H9 (cell line): ENCODE data around the gene VSTM4. TPM values are rescaled to one million over a fixed set of nuclear protein-coding genes. Genes with fewer than 3 reads are reported as not detected.

Experiments
- DNase-seq: peaks from one replicate; pipeline ENCODE4 v3.0.0-alpha.2; 2017
- H2AFZ ChIP-seq: one replicate; pipeline ENCODE4 v1.6.1; 2013; ENCODE audit warnings: mild to moderate bottlenecking, low read length, control low read depth, moderate library complexity
- H2AK5ac ChIP-seq: 2 replicates; pipeline ENCODE4 v1.6.1; 2013; ENCODE audit warnings: low read length, control low read depth, mixed read lengths; ENCODE audit not compliant: insufficient read length
- H2BK120ac ChIP-seq: one replicate; pipeline ENCODE4 v1.6.1; 2013; ENCODE audit warnings: low read depth, mild to moderate bottlenecking, low read length, control low read depth, inconsistent platforms; ENCODE audit not compliant: poor library complexity, severe bottlenecking
- H2BK12ac ChIP-seq: 2 replicates; pipeline ENCODE4 v1.6.1; 2013; ENCODE audit warnings: low read length, control low read depth, mixed read lengths, low read depth; ENCODE audit not compliant: insufficient read length
- H2BK15ac ChIP-seq: 2 replicates; pipeline ENCODE4 v1.6.1; 2013; ENCODE audit warnings: low read depth, low read length, control low read depth
- H2BK20ac ChIP-seq: one replicate; pipeline ENCODE4 v1.6.1; 2013; ENCODE audit warnings: low read depth, mild to moderate bottlenecking, low read length, control low read depth, inconsistent platforms; ENCODE audit not compliant: poor library complexity, severe bottlenecking
- H2BK5ac ChIP-seq: 2 replicates; pipeline ENCODE4 v1.6.1; 2013; ENCODE audit warnings: low read length, control low read depth, mixed read lengths; ENCODE audit not compliant: insufficient read length
- H3K14ac ChIP-seq: 2 replicates; pipeline ENCODE4 v1.6.1; 2013; ENCODE audit warnings: low read length, control low read depth; ENCODE audit not compliant: insufficient read depth
- H3K18ac ChIP-seq: 2 replicates; pipeline ENCODE4 v1.6.1; 2013; ENCODE audit warnings: low read depth, mild to moderate bottlenecking, mixed read lengths, low read length, control low read depth; ENCODE audit not compliant: insufficient read length
- H3K23ac ChIP-seq: 2 replicates; pipeline ENCODE4 v1.6.1; 2013; ENCODE audit warnings: low read length, control low read depth, mixed read lengths, low read depth; ENCODE audit not compliant: insufficient read length
- H3K23me2 ChIP-seq: 2 replicates; pipeline ENCODE4 v1.6.1; 2013; ENCODE audit warnings: low read depth, mild to moderate bottlenecking, mixed read lengths, low read length, control low read depth; ENCODE audit not compliant: insufficient read length, poor library complexity, severe bottlenecking
- H3K27ac ChIP-seq: 2 replicates; pipeline ENCODE4 v1.5.1; 2013; ENCODE audit warnings: low read length, control low read depth, mixed read lengths, low read depth; ENCODE audit not compliant: insufficient read length
- H3K27me3 ChIP-seq: 2 replicates; pipeline ENCODE4 v1.6.1; 2013; ENCODE audit warnings: low read length, control low read depth, inconsistent platforms; ENCODE audit not compliant: insufficient read depth
- H3K4ac ChIP-seq: 2 replicates; pipeline ENCODE4 v1.6.1; 2013; ENCODE audit warnings: low read depth, mild to moderate bottlenecking, control low read depth, inconsistent platforms, low read length, moderate library complexity
- H3K4me1 ChIP-seq: 2 replicates; pipeline ENCODE4 v1.6.1; 2013; ENCODE audit warnings: low read length, control low read depth, inconsistent platforms; ENCODE audit not compliant: insufficient read depth
- H3K4me2 ChIP-seq: 2 replicates; pipeline ENCODE4 v1.6.1; 2013; ENCODE audit warnings: low read length, control low read depth, mixed read lengths; ENCODE audit not compliant: insufficient read length, insufficient read depth
- H3K56ac ChIP-seq: 2 replicates; pipeline ENCODE4 v1.6.1; 2013; ENCODE audit warnings: low read depth, mild to moderate bottlenecking, mixed read lengths, low read length, control low read depth; ENCODE audit not compliant: insufficient read length
- H3K79me1 ChIP-seq: 2 replicates; pipeline ENCODE4 v1.6.1; 2013; ENCODE audit warnings: low read depth, mild to moderate bottlenecking, moderate library complexity, low read length, control low read depth, inconsistent platforms; ENCODE audit not compliant: insufficient read depth, poor library complexity, severe bottlenecking
- H3K79me2 ChIP-seq: 2 replicates; pipeline ENCODE4 v1.6.1; 2013; ENCODE audit warnings: low read length, control low read depth, inconsistent platforms; ENCODE audit not compliant: insufficient read depth
- H3K9ac ChIP-seq: 2 replicates; pipeline ENCODE4 v1.6.1; 2013; ENCODE audit warnings: low read length, control low read depth, mixed read lengths; ENCODE audit not compliant: insufficient read length; ENCODE audit errors: extremely low read depth
- H3K9me3 ChIP-seq: one replicate; pipeline ENCODE4 v1.6.1; 2013; ENCODE audit warnings: low read depth, low read length, inconsistent platforms; ENCODE audit not compliant: control insufficient read depth
- H3T11ph ChIP-seq: one replicate; pipeline ENCODE4 v1.6.1; 2013; ENCODE audit warnings: mild to moderate bottlenecking, low read length, control low read depth, inconsistent platforms
- H4K20me1 ChIP-seq: one replicate; pipeline ENCODE4 v1.6.1; 2013; ENCODE audit not compliant: control insufficient read depth, insufficient read length, insufficient read depth
- H4K5ac ChIP-seq: 2 replicates; pipeline ENCODE4 v1.6.1; 2013; ENCODE audit warnings: low read depth, mild to moderate bottlenecking, mixed read lengths, low read length, control low read depth; ENCODE audit not compliant: insufficient read length
- H4K8ac ChIP-seq: replicated peaks from 2 replicates; pipeline ENCODE4 v1.6.1; 2013; ENCODE audit warnings: low read length, control low read depth, mixed read lengths, low read depth; ENCODE audit not compliant: insufficient read length
- H4K91ac ChIP-seq: 2 replicates; pipeline ENCODE4 v1.6.1; 2013; ENCODE audit warnings: low read depth, mild to moderate bottlenecking, moderate library complexity, mixed read lengths, low read length, control low read depth; ENCODE audit not compliant: insufficient read length
- H3K27ac Mint-ChIP-seq, 3 experiments: 2 replicates in 2 of 3; 3 replicates in 1 of 3; pipeline ENCODE4 v1.8.0; 2020 to 2021; ENCODE audit warnings: mixed read lengths in 3 of 3, mild to moderate bottlenecking in 1 of 3, moderate library complexity in 1 of 3
- H3K27me3 Mint-ChIP-seq: 2 replicates; pipeline ENCODE4 v1.8.0; 2021; ENCODE audit warnings: low read depth, mild to moderate bottlenecking, moderate library complexity, mixed read lengths
- H3K36me3 Mint-ChIP-seq, 3 experiments: 2 replicates in 2 of 3; 3 replicates in 1 of 3; pipeline ENCODE4 v1.8.0; 2020 to 2021; ENCODE audit warnings: low read depth in 3 of 3, mixed read lengths in 3 of 3; ENCODE audit not compliant: insufficient read depth in 1 of 3
- H3K4me1 Mint-ChIP-seq, 2 experiments: 2 replicates each; pipeline ENCODE4 v1.8.0; 2020; ENCODE audit warnings: mixed read lengths in 2 of 2
- H3K4me3 Mint-ChIP-seq, 2 experiments: 2 replicates in 1 of 2; 3 replicates in 1 of 2; pipeline ENCODE4 v1.8.0; 2020 to 2021; ENCODE audit warnings: mild to moderate bottlenecking in 2 of 2, mixed read lengths in 2 of 2, moderate library complexity in 1 of 2
- H3K9me3 Mint-ChIP-seq, 2 experiments: 2 replicates in 1 of 2; 3 replicates in 1 of 2; pipeline ENCODE4 v1.8.0; 2020; ENCODE audit warnings: mild to moderate bottlenecking in 2 of 2, mixed read lengths in 2 of 2, moderate library complexity in 1 of 2
- CTCF ChIP-seq: fragments of 200-600 bp; sonication (generic); conservative IDR thresholded peaks from 3 replicates; pipeline ENCODE4 v1.8.0; 2021; ENCODE audit warnings: antibody characterized with exemption, mild to moderate bottlenecking
- WGBS: extraction: QIAGEN DNeasy Blood & Tissue Kit; methylation state at CpG from one replicate; pipeline ENCODE4 v1.1.7; 2013; ENCODE audit warnings: missing lambda C conversion rate, low lambda C conversion rate, mixed read lengths; ENCODE audit not compliant: insufficient read length; ENCODE audit errors: extremely low coverage; 5-methylcytosine and 5-hydroxymethylcytosine counted together
- total RNA-seq: library from RNA; stranded (reverse); gene quantifications from 2 replicates; pipeline ENCODE4 v1.2.1, GENCODE V29; 2021

VSTM4 gene
- total RNA-seq, 1 experiment from 2014 or later: 0.44 TPM

GRCh38 chr10:49109669-49110340 is 5.5 kb downstream of the VSTM4 start:
- no peak overlapping the region for H2BK120ac ChIP-seq

More at GRCh38 chr10:49109669-49110340, 5.5 kb downstream of the VSTM4 start:
- Mint-ChIP-seq H3K9me3 (no peaks in the 10 kb centered on the region), H3K4me1 (peaks cover 8 to 9% of the 10 kb centered on the region in 2 experiments; a peak in 3 of 4 replicates), H3K36me3 (no peaks in the 10 kb centered on the region), H3K27me3 (peaks cover 12% of the 10 kb centered on the region), H3K27ac (no peak overlapping the region), H3K4me3 (no peak overlapping the region; a peak in 1 of 5 replicates)
- no peak for TF ChIP-seq CTCF
- H3K9ac ChIP-seq: no peak overlapping the region
- H3K14ac ChIP-seq: no peak overlapping the region
- H3K9me3 ChIP-seq: no peaks in the 10 kb centered on the region
- DNase-seq: no peak
- H4K5ac ChIP-seq: no peak overlapping the region
- no peak overlapping the region for H2BK20ac ChIP-seq
- no peak overlapping the region for H3K4ac ChIP-seq
- no peak overlapping the region for H2AK5ac ChIP-seq
- WGBS: no CpG with 5 or more reads among the region's 9 CpGs
- no peak overlapping the region for H2BK12ac ChIP-seq
- H4K91ac ChIP-seq: no peak overlapping the region
- no peak overlapping the region for H2BK5ac ChIP-seq
- H3K4me1 ChIP-seq: no peaks in the 10 kb centered on the region
- no peaks in the 10 kb centered on the region for H3K79me1 ChIP-seq
- H2AFZ ChIP-seq: no peak overlapping the region
- H4K8ac ChIP-seq: no peak overlapping the region
- H3K23me2 ChIP-seq: peaks cover 2% of the 10 kb centered on the region
- H3K4me2 ChIP-seq: no peak overlapping the region
- no peak overlapping the region for H3K27ac ChIP-seq
- H3K56ac ChIP-seq: no peak overlapping the region
- H4K20me1 ChIP-seq: no peaks in the 10 kb centered on the region
- no peak overlapping the region for H3K23ac ChIP-seq
- H3K79me2 ChIP-seq: no peaks in the 10 kb centered on the region
- H3T11ph ChIP-seq: no peak overlapping the region
- no peaks in the 10 kb centered on the region for H3K27me3 ChIP-seq
- H2BK15ac ChIP-seq: no peak overlapping the region
- H3K18ac ChIP-seq: no peak overlapping the region
